ENCODE results near the gene STARD5. TPM values are rescaled to one million over a fixed set of nuclear protein-coding genes. Genes with fewer than 3 reads are reported as not detected.

Gene STARD5
- total and polyA plus RNA-seq, 2 of the 4 experiments (the other 2 are of a cell fraction) = 5.0 to 22.8 TPM

- Histone ChIP-seq H3K23ac (ENCODE audit: low read depth, low read length) (no peak overlapping the region), H2AK5ac (ENCODE audit: low read depth, low read length) (no peak overlapping the region), H3K36me3 (ENCODE audit: control insufficient read depth, insufficient read depth, low read length) (no peaks in the 10 kb centered on the region), H4K20me1 (ENCODE audit: insufficient read depth, low read length) (no peaks in the 10 kb centered on the region), H3K14ac (replicated peaks; ENCODE audit: low read depth, low read length) (no peak overlapping the region), H3K4me2 (ENCODE audit: low read depth, low read length) (no peak overlapping the region), H2BK15ac (ENCODE audit: low read depth, low read length) (no peak overlapping the region), H2BK5ac (ENCODE audit: low read depth, low read length, poor library complexity, severe bottlenecking) (no peak overlapping the region), H3K4me1 (ENCODE audit: control insufficient read depth, insufficient read depth, low read length) (no peaks in the 10 kb centered on the region), H4K8ac (ENCODE audit: low read depth in 2 of 2, low read length in 2 of 2) (no peak overlapping the region), H3K18ac (ENCODE audit: low read depth, low read length) (no peak overlapping the region), H3K9ac (ENCODE audit: low read depth, low read length) (no peak overlapping the region), H3K9me1 (ENCODE audit: insufficient read depth, low read length) (no peaks in the 10 kb centered on the region), H3K27ac (ENCODE audit: insufficient read depth, low read length) (no peak overlapping the region), H4K91ac (ENCODE audit: insufficient read depth, low read depth, low read length) (no peak overlapping the region), H2AK9ac (replicated peaks; ENCODE audit: low read depth, low read length, poor library complexity) (no peak overlapping the region), H3K4ac (ENCODE audit: low read depth, low read length) (no peak overlapping the region), H3K27me3 (ENCODE audit: control insufficient read depth, insufficient read depth, low read length) (no peaks in the 10 kb centered on the region; the same call in 1 of the 2 replicates), H3K56ac (ENCODE audit: extremely low read depth, insufficient read depth, low read length) (no peak overlapping the region), H3K4me3 (ENCODE audit: insufficient read depth, low read depth, low read length) (no peak overlapping the region), H3K79me1 (ENCODE audit: low read depth in 1 of 2, low read length in 2 of 2) (no peaks in the 10 kb centered on the region), H2BK20ac (ENCODE audit: low read depth, low read length) (no peak overlapping the region), H4K5ac (ENCODE audit: low read depth, low read length) (no peak overlapping the region), H2AFZ (replicated peaks; ENCODE audit: low read length, poor library complexity) (no peak overlapping the region), H3K9me3 (ENCODE audit: control insufficient read depth, insufficient read depth, low read length) (no peaks in the 10 kb centered on the region), H2BK120ac (ENCODE audit: low read depth, low read length) (no peak overlapping the region)
- ChIA-PET CTCF (interaction anchor here (1.2 kb wide), 1 partner anchor 10 kb away, joined by 3 read pairs; no protein-coding TSS in a partner anchor), POLR2A (ENCODE audit: unreplicated experiment) (no interaction called here)
- DNase-seq (no peak), ATAC-seq (ENCODE audit: low read depth) (no peak)
- dilution Hi-C loops (cut with HindIII; ENCODE audit: low sequenced_read_pairs, unreplicated experiment) = no loop called here
- TF ChIP-seq SMC3 (IDR thresholded peaks at IDR 0.05; ENCODE audit: low read depth, low read length) = no peak
- TF ChIP-seq RFX5 (IDR thresholded peaks at IDR 0.05; ENCODE audit: low read depth, low read length) = no peak
- no peak for TF ChIP-seq CHD1 (IDR thresholded peaks at IDR 0.05; ENCODE audit: low read depth, low read length)
- TF ChIP-seq POLR2A (IDR thresholded peaks at IDR 0.05; ENCODE audit: low read depth, low read length) = no peak
- no peak for TF ChIP-seq NFE2L2 (IDR thresholded peaks at IDR 0.05; ENCODE audit: low read depth, low read length)
- no peak for TF ChIP-seq MAZ (IDR thresholded peaks at IDR 0.05; ENCODE audit: borderline replicate concordance, low read depth, low read length)
- TF ChIP-seq CEBPB (IDR thresholded peaks at IDR 0.05; ENCODE audit: low read depth, low read length) = no peak
- TF ChIP-seq USF2 (IDR thresholded peaks at IDR 0.05; ENCODE audit: low read depth, low read length) = no peak
- no peak for TF ChIP-seq RCOR1 (IDR thresholded peaks at IDR 0.05; ENCODE audit: insufficient replicate concordance, low read length)
- TF ChIP-seq BHLHE40 (IDR thresholded peaks at IDR 0.05; ENCODE audit: low read depth, low read length) = no peak
- no peak for TF ChIP-seq MAFK (IDR thresholded peaks at IDR 0.05; ENCODE audit: low read depth, low read length)
- TF ChIP-seq ELK1 (IDR thresholded peaks at IDR 0.05; ENCODE audit: borderline replicate concordance, low read depth, low read length) = no peak
- no peak for TF ChIP-seq FOS (IDR thresholded peaks at IDR 0.05; ENCODE audit: low read depth, low read length)
- TF ChIP-seq CTCF (conservative IDR thresholded peaks at IDR 0.05; ENCODE audit: low read depth, low read length) = no peak
- no peak for TF ChIP-seq MXI1 (IDR thresholded peaks at IDR 0.05; ENCODE audit: borderline replicate concordance, low read depth, low read length)
- TF ChIP-seq RAD21 (IDR thresholded peaks at IDR 0.05; ENCODE audit: low read length) = no peak
- WGBS, 2 experiments (ENCODE audit: extremely low coverage in 2 of 2, insufficient read length in 1 of 2) = 100% methylated on average over 1 of the region's 4 CpGs; no CpG with 5 or more reads in 1 of the 2 experiments
- BruUV-seq (replicated peaks) = no TSS peak
- in situ Hi-C loops (cut with MboI; ENCODE audit: low sequenced_read_pairs) = loop anchor here (10.0 kb wide), 1 partner anchor 47 kb away; no protein-coding TSS in a partner anchor
- intact Hi-C loops (cut with micrococcal nuclease) = no loop called here
Observed at GRCh38 chr15:81347910-81348309, 24.0 kb upstream of the STARD5 start.

All from IMR-90 (cell line).